ENCODE data around the gene RUVBL2.

Gene RUVBL2

GRCh38 chr19:48964205-48965039, 29.3 kb upstream of the RUVBL2 start:
- peak in 1 of 2 donors; percentile 41 for DNase-seq

- peak; percentile 92 to 93 for DNase-seq
Observed at GRCh38 chr19:48965040-48965805, 28.5 kb upstream of the RUVBL2 start, which contains the start of gene FTL. FTL (plus strand) TSS chr19:48965309; CDS start chr19:48965508, 199 bp downstream.

GRCh38 chr19:48965806-48966540, 27.7 kb upstream of the RUVBL2 start:
- DNase-seq: peak; percentile 89 to 91

GRCh38 chr19:48966541-48967345, 26.9 kb upstream of the RUVBL2 start:
- no peak for DNase-seq

GRCh38 chr19:48967346-48968178, 26.1 kb upstream of the RUVBL2 start:
- no peak for DNase-seq

- no peak for DNase-seq
Observed at GRCh38 chr19:48968179-48968661, 25.5 kb upstream of the RUVBL2 start.

- no peak for DNase-seq
Observed at GRCh38 chr19:48968813-48969218, 24.9 kb upstream of the RUVBL2 start.

GRCh38 chr19:48969276-48970138, 24.2 kb upstream of the RUVBL2 start:
- DNase-seq: no peak

- DNase-seq: no peak
Observed at GRCh38 chr19:48970139-48970766, 23.4 kb upstream of the RUVBL2 start.

GRCh38 chr19:48970923-48971395, 22.7 kb upstream of the RUVBL2 start:
- peak; percentile 89 to 91 for DNase-seq

GRCh38 chr19:48975947-48976847, 17.5 kb upstream of the RUVBL2 start:
- peak in 1 of 2 donors; percentile 44 for DNase-seq

GRCh38 chr19:48977061-48977460, 16.6 kb upstream of the RUVBL2 start:
- no peak for DNase-seq

- no peak for DNase-seq
Observed at GRCh38 chr19:48982280-48982679, 11.4 kb upstream of the RUVBL2 start.

- DNase-seq: no peak
Observed at GRCh38 chr19:48985711-48986110, 8.0 kb upstream of the RUVBL2 start.

- no peak for DNase-seq
Observed at GRCh38 chr19:48986211-48986610, 7.5 kb upstream of the RUVBL2 start.

GRCh38 chr19:48987323-48987722, 6.4 kb upstream of the RUVBL2 start:
- DNase-seq: no peak

GRCh38 chr19:48988286-48988685, 5.4 kb upstream of the RUVBL2 start:
- no peak for DNase-seq

- DNase-seq: no peak
Observed at GRCh38 chr19:48988860-48989259, 4.8 kb upstream of the RUVBL2 start.

Measured in stimulated activated CD4-positive, alpha-beta T cell treated with anti-CD3 and anti-CD28 coated beads, Interleukin-2, amount 100 ng/mL, for 24 hours (primary cell).